KBM-7 (cell line): ENCODE measurements around the gene TMPRSS13.
A peak's percentile ranks its signal among the peaks of the same experiment; 100 is the strongest.
"Not testable (repeated sequence)": the region's sequence is repeated elsewhere in the genome, so short reads cannot be mapped to it uniquely, and the experiment has no call there.

ENCODE experiments used
- DNase-seq: peaks from one replicate; pipeline ENCODE4 v3.0.0-alpha.2; 2015
- in situ Hi-C: fragments of 300-500 bp; cut with MboI; formaldehyde crosslinking; loops from 2 replicates; pipeline ENCODE4 v1.14.3; 2020; ENCODE audit warnings: low sequenced_read_pairs, low pct_unique_long_range_greater_than_20kb, mixed read lengths

The TMPRSS13 gene

GRCh38 chr11:117953024-117953671, 23.9 kb upstream of the TMPRSS13 start:
- in situ Hi-C loops = no loop called here
- DNase-seq = peak; percentile 53

GRCh38 chr11:117950993-117951961, 22.1 kb upstream of the TMPRSS13 start:
- in situ Hi-C loops = no loop called here
- DNase-seq = peak; percentile 59

DNA sequence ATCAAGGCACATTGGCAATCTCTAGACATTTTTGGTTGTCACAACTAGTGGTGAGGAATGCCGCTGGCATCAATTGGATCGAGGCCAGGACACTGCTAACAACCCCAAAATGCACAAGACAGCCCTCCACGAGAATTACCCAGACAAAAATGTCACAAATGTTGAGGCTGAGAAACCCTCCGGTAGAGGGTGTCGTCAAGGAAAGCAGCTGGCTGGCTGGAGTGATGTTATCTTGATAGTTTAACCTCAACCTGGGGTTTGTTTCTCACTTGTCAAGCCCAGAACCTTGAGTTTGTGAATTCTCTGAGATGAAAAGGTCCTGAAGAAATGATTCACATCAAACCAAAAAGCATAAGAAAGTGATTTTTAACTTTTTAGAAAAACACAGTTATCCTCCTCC, 21.1 kb upstream of the TMPRSS13 start:
- in situ Hi-C loops = no loop called here
- DNase-seq = peak; percentile 57

- in situ Hi-C loops = loop anchor here (10.0 to 25.0 kb wide), 2 partner anchors 114 to 512 kb away; no protein-coding TSS in a partner anchor
- no peak for DNase-seq
These were observed 19.9 kb upstream of the TMPRSS13 start for GRCh38 chr11:117949062-117949461.

- in situ Hi-C loops = loop anchor here (10.0 to 25.0 kb wide), 2 partner anchors 114 to 511 kb away; no protein-coding TSS in a partner anchor
- not testable (repeated sequence) for DNase-seq
These were observed 19.3 kb upstream of the TMPRSS13 start for GRCh38 chr11:117948466-117948865.

DNA sequence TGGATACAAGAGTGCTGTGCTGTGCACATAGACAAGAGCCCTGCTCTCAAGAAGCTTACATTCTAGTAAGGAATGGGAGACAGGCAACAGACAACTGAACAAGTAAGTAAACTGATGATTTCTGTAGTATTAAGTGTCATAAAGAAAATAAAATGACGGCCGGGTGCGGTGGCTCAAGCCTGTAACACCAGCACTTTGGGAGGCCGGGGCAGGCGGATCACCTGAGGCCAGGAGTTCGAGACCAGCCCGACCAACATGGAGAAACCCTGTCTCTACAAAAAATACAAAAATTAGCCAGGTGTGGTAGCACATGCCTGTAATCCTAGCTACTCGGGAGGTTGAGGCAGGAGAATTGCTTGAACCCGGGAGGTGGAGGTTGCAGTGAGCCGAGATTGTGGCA, 18.5 kb upstream of the TMPRSS13 start:
- DNase-seq = not testable (repeated sequence)
- in situ Hi-C loops = loop anchor here (10.0 to 25.0 kb wide), 2 partner anchors 113 to 510 kb away; no protein-coding TSS in a partner anchor

GRCh38 chr11:117946842-117947526, 17.8 kb upstream of the TMPRSS13 start:
- peak; percentile 89 for DNase-seq
- in situ Hi-C loops = loop anchor here (10.0 to 25.0 kb wide), 2 partner anchors 112 to 510 kb away; no protein-coding TSS in a partner anchor

GRCh38 chr11:117946156-117946841, 17.1 kb upstream of the TMPRSS13 start:
- no peak for DNase-seq
- in situ Hi-C loops = loop anchor here (10.0 to 25.0 kb wide), 2 partner anchors 111 to 509 kb away; no protein-coding TSS in a partner anchor

GRCh38 chr11:117945047-117945810, 16.0 kb upstream of the TMPRSS13 start:
- DNase-seq = no peak
- in situ Hi-C loops = loop anchor here (10.0 to 25.0 kb wide), 2 partner anchors 110 to 508 kb away; no protein-coding TSS in a partner anchor

- DNase-seq = no peak
- in situ Hi-C loops = loop anchor here (10.0 to 25.0 kb wide), 2 partner anchors 110 to 507 kb away; no protein-coding TSS in a partner anchor
These were observed 15.4 kb upstream of the TMPRSS13 start for GRCh38 chr11:117944554-117944953.

DNA sequence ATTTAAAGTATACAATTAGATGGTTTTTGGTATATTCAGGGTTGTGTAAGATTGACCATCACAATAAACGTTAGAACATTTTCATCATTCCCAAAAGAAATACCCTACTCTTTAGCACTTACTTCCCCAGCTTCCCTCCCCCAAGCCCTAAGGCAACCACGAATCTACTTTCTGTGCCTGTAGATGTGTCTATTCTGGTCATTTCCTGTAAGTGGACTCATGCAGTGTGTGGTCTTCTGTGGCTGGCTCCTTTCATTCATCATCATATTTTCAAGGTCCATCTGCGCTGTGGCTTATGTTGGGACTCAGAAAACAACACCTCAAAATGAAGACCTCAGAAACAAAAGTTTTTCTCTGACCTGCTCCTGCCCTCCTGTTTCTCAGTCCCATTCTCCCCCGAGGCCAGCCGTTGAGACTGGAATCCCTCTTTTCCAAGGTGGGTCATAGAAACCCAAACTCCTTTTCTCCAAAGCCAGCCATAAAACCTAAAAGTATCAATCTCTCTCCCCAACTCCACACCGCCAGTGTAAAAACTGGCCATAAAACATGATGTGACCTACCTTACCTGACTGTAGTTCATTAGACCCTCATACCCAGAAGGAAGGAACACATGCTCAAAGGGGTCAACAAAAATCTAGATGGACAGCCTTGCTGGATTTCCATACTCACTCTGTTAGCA, 12.9 kb upstream of the TMPRSS13 start:
- in situ Hi-C loops = loop anchor here (10.0 to 25.0 kb wide), 2 partner anchors 107 to 505 kb away; no protein-coding TSS in a partner anchor
- no peak for DNase-seq

DNA sequence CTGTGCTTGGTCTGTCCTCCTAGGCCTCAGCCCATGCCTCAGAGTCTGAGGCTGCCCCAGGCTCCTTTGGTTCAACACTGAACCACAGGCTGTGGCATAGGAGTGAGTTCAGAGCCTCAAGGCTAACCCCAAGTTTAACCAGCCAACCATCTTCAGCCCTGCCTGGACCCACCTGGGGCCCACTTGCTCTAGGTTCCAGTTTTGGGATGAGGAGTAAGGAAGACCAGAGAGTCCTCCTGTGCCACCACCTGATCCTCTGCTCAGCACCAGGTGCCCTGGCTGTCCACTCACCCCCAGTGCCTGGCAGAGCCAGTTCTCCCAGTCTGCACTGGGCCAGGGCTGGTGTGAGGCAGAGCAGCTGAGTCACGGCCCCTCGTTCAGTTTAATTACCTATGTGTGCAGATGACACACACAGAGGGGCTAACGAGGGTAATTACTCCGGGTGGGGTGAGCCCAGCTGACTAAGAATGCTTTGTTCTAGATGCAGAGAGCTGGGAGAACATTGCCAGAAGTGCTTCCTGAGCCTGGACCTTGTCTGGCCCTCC, 12.0 kb upstream of the TMPRSS13 start:
- in situ Hi-C loops = loop anchor here (10.0 to 25.0 kb wide), 2 partner anchors 106 to 504 kb away; no protein-coding TSS in a partner anchor
- DNase-seq = no peak

DNA sequence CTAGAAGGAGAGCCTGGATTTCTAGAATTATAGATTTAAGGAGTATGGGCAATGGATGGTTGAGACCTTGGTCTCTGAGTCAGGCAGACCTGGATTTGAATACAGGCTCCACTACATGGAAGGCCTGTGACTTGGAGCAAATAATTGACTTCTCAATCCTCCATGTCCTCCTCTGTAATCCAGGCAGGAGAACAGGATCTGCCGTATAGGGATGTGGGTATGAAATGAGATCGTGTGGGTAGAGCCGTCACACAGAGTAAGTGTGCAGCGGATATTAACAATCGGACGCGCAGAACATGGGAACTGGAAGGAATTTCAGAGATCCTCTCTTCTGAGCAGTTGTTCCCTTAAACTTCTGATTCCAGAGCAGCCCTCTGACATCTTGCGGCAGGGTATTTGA, 11.5 kb upstream of the TMPRSS13 start:
- in situ Hi-C loops = loop anchor here (10.0 to 25.0 kb wide), 2 partner anchors 106 to 503 kb away; no protein-coding TSS in a partner anchor
- DNase-seq = no peak

DNA sequence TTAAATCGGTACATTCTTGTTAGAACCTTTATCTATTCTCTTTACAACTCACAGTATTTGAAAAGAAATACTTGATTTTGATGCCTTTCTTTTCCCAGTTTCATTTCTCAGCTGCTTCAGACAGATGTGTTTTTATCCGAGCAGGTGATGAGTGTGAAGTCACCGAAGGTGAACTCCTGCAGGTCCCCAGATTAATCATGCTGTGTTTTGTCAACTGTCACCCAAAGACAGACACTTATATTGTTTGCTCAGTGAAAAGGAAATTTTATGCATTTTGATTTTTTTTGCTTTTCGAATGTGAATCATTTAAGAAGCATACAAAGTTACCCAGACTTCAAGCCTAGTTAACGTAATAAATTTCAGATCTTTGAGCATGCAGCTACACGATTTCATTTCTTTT, 7.8 kb upstream of the TMPRSS13 start:
- no peak for DNase-seq
- in situ Hi-C loops = loop anchor here (25.0 kb wide), 1 partner anchor 500 kb away; no protein-coding TSS in a partner anchor

GRCh38 chr11:117934526-117935307, 5.5 kb upstream of the TMPRSS13 start:
- no peak for DNase-seq
- in situ Hi-C loops = loop anchor here (25.0 kb wide), 1 partner anchor 497 kb away; no protein-coding TSS in a partner anchor

DNA sequence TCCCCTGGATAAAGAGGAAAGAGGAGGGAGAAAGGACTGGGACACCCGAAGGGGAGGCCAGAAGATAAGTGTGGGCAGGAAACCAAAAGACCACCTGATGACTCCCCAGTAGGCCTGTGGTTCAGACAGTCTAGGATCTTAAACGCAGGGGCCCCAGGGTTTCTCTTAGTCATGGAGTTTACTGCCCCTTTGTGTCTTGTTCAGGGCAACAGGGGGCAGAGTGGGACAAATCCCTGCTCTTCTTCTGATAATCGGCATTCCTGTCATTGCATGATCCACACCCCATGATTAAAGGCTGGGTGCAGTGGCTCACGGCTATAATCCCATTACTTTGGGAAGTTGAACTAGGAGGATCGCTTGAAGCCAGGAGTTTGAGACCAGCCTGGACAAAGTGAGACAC, 4.7 kb upstream of the TMPRSS13 start:
- no peak for DNase-seq
- in situ Hi-C loops = loop anchor here (25.0 kb wide), 1 partner anchor 497 kb away; no protein-coding TSS in a partner anchor
